SH-SY5Y (cell line): ENCODE results near the gene STX5.

Experiments
- GATA2 ChIP-seq: IDR thresholded peaks from 2 replicates; pipeline ENCODE4 v1.6.1; 2011; ENCODE audit warnings: mild to moderate bottlenecking, low read depth, low read length
- GATA3 ChIP-seq: IDR thresholded peaks from 2 replicates; pipeline ENCODE4 v1.6.1; 2011; ENCODE audit warnings: low read depth, mild to moderate bottlenecking, low read length, moderate library complexity

- TF ChIP-seq GATA2 = no peak
- TF ChIP-seq GATA3 = no peak
These were observed 43.0 kb upstream of the STX5 start for GRCh38 chr11:62874851-62875250.
